ENCODE data around the gene CCDC102B.

DNA sequence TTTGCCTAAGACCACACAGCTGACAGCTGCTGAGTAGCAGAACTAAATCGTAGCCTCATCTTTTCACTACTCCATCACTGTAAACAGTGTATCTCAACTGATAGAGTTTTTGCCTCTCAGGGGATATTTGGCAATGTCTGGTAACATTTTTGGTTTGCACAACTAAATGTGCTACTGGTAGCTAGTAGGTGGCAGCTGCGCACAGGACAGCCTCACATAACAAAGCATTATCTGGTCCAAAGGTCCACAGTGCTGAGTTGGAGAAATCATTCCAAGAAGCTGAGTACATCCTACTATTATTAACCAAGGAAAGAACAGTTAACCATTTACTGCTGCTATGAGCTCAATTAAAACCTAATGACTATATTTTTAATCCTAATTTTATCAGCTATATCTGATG is 6.1 kb upstream of the CCDC102B start:
- TF ChIP-seq, protein P1, sequence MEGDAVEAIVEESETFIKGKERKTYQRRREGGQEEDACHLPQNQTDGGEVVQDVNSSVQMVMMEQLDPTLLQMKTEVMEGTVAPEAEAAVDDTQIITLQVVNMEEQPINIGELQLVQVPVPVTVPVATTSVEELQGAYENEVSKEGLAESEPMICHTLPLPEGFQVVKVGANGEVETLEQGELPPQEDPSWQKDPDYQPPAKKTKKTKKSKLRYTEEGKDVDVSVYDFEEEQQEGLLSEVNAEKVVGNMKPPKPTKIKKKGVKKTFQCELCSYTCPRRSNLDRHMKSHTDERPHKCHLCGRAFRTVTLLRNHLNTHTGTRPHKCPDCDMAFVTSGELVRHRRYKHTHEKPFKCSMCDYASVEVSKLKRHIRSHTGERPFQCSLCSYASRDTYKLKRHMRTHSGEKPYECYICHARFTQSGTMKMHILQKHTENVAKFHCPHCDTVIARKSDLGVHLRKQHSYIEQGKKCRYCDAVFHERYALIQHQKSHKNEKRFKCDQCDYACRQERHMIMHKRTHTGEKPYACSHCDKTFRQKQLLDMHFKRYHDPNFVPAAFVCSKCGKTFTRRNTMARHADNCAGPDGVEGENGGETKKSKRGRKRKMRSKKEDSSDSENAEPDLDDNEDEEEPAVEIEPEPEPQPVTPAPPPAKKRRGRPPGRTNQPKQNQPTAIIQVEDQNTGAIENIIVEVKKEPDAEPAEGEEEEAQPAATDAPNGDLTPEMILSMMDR (conservative IDR thresholded peaks at IDR 0.05; ENCODE audit: low read depth in 2 of 2) = no peak
- TF ChIP-seq POLR2AphosphoS5 (IDR thresholded peaks at IDR 0.05; ENCODE audit: low read depth) (no peak), ZNF114 (CRISPR knock-in tag; IDR thresholded peaks at IDR 0.05) (no peak), EZH2phosphoT487 (IDR thresholded peaks at IDR 0.05; ENCODE audit: unreplicated experiment) (no peak), EZH2 (IDR thresholded peaks at IDR 0.05; ENCODE audit: low read depth, unreplicated experiment) (no peak), JUNB (IDR thresholded peaks at IDR 0.05; ENCODE audit: unreplicated experiment) (no peak), ZNF331 (CRISPR knock-in tag; IDR thresholded peaks at IDR 0.05; ENCODE audit: low read depth) (no peak)
- TF ChIP-seq, protein P2, sequence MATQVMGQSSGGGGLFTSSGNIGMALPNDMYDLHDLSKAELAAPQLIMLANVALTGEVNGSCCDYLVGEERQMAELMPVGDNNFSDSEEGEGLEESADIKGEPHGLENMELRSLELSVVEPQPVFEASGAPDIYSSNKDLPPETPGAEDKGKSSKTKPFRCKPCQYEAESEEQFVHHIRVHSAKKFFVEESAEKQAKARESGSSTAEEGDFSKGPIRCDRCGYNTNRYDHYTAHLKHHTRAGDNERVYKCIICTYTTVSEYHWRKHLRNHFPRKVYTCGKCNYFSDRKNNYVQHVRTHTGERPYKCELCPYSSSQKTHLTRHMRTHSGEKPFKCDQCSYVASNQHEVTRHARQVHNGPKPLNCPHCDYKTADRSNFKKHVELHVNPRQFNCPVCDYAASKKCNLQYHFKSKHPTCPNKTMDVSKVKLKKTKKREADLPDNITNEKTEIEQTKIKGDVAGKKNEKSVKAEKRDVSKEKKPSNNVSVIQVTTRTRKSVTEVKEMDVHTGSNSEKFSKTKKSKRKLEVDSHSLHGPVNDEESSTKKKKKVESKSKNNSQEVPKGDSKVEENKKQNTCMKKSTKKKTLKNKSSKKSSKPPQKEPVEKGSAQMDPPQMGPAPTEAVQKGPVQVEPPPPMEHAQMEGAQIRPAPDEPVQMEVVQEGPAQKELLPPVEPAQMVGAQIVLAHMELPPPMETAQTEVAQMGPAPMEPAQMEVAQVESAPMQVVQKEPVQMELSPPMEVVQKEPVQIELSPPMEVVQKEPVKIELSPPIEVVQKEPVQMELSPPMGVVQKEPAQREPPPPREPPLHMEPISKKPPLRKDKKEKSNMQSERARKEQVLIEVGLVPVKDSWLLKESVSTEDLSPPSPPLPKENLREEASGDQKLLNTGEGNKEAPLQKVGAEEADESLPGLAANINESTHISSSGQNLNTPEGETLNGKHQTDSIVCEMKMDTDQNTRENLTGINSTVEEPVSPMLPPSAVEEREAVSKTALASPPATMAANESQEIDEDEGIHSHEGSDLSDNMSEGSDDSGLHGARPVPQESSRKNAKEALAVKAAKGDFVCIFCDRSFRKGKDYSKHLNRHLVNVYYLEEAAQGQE (IDR thresholded peaks at IDR 0.05; ENCODE audit: unreplicated experiment) = no peak
- TF ChIP-seq, protein P3, sequence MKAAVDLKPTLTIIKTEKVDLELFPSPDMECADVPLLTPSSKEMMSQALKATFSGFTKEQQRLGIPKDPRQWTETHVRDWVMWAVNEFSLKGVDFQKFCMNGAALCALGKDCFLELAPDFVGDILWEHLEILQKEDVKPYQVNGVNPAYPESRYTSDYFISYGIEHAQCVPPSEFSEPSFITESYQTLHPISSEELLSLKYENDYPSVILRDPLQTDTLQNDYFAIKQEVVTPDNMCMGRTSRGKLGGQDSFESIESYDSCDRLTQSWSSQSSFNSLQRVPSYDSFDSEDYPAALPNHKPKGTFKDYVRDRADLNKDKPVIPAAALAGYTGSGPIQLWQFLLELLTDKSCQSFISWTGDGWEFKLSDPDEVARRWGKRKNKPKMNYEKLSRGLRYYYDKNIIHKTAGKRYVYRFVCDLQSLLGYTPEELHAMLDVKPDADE (IDR thresholded peaks at IDR 0.05) = no peak
